NCI-H128 (cell line): ENCODE results near the gene SERHL2.
"Not testable (repeated sequence)": the region's sequence is repeated elsewhere in the genome, so short reads cannot be mapped to it uniquely, and the experiment has no call there.

Experiments used
- DNase-seq: peaks from one replicate; lab custom pipeline; 2025; ENCODE audit not compliant: unreplicated experiment; lab: John Stamatoyannopoulos, UW

The SERHL2 gene

DNA sequence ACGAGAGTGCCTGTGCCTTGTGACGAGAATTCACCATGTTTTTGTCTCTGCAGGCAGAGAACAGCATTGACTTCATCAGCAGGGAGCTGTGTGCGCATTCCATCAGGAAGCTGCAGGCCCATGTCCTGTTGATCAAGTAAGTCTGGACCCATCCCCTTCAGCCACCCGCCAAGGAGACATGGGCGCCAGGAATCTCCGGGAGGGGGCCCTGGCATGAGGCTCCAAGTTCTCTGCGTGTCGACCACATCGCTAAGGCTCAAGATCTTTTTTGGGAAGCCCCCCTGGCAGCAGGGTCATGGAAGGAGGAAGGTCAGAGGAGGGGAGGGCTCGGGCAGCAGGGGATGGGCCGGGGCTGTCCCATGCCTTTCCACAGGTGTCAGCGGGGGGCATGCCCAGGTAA, 17.3 kb downstream of the SERHL2 start:
- DNase-seq: not testable (repeated sequence)

- DNase-seq: not testable (repeated sequence)
Measured at GRCh38 chr22:42574046-42574445, 20.3 kb downstream of the SERHL2 start.

- DNase-seq: not testable (repeated sequence)
Measured at GRCh38 chr22:42574468-42574867, 20.7 kb downstream of the SERHL2 start.

DNA sequence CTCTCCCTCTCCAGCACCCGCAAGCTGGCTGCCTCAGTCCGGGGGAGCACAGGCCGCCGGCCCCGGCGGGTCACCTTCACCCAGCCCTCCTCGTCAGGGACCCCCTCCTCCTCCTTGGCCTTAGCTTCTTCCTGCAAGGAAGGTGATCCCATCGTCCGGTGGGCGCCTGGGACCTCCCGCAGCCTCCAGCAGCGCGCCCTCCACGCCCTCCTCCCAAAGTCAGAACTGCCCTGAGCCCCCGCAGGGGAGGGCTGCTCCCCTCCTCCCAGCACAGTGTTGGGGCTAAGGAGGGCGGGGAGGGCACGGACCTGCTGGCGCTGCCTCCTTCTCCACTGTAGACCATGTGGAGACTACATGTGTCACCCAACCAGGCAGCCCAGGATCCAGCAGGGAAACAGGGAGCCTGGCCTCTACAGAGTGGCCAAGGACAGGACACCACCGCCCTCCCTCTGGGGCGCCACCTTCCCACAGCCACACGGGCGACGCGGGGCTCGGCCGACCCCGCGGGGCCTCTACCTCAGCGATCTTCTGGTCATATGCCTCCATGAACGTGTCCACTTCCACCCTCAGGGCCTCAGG, 22.3 kb downstream of the SERHL2 start:
- not testable (repeated sequence) for DNase-seq

GRCh38 chr22:42577141-42577540, 23.4 kb downstream of the SERHL2 start:
- DNase-seq: not testable (repeated sequence)

GRCh38 chr22:42577623-42578240, 24.0 kb downstream of the SERHL2 start:
- DNase-seq: no peak

- DNase-seq: not testable (repeated sequence)
Measured at GRCh38 chr22:42580040-42580439, 26.3 kb downstream of the SERHL2 start.

DNA sequence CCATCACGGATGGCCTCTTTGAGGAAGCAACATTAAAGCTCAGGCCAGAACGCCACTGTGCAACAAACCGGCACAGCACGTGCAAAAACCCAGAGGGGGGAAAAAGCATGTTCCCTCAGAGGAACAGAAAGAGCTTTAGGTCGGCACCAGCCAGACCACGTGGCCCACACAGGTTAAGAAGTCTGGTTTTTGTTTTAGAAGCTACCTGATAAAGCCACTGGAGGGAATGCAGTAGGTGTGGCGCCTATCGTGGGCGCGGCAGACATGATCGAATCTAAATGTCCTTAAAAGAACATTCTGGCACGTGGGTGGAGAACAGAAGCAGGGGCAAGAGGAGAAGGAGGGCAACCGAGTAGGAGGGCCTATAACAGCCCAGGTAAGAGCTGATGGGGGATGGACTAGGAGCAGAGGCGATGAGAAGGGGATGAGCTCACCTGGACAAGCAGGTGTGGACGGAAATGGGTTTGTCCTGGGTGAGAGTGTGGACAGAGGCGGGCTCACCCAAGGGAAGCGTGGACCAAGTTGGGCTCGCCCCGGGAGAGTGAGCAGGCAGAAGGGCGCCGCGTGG, 27.5 kb downstream of the SERHL2 start:
- DNase-seq: not testable (repeated sequence)

DNA sequence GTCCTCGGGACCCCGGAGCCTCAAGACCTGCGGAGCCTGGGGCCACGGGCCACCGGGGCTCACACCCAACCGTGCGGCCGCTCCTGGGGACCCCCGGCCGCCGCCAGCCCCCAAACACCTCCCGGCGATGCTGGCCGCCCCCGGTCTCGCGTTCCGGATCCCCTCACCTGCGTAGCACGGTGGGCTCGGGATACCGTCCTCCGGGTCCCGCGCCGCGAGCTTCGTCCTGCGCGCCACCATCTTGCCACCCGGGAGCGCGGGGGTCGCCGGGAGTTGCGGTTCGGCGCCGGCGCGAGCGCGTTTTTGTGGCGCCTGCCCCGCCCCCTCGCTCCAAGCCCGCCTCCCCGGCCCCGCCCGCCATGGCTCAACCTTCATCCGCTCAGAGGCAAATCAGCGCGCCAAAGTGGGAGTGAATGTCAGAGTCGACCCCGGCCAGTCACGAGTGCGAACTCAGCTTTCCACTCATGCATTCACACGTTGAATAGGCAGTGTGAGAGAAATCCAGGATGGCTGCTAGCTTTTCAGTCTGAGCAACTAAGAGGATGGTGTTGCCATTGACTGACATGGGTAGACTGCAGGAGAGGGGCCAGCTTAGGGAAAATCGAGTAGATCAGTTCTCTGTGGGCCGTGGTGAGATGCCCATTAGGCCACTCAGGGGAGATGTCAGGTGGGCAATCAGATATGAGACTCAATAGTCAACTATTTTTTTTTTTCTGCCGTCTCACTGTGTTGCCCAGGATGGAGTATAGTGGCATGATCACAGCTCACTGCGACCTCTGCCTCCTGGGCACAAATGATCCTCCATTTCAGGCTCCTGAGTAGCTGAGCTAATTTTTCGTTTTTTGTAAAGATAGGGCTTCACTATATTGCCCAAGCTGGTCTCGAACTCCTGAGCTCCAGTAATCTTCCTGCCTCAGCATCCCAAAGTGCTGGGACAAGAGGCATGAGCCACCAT, 28.3 kb downstream of the SERHL2 start:
- DNase-seq: peak; percentile 16

GRCh38 chr22:42582987-42583386, 29.2 kb downstream of the SERHL2 start:
- DNase-seq: no peak

- DNase-seq: no peak
Measured at GRCh38 chr22:42584364-42584940, 30.7 kb downstream of the SERHL2 start.

DNA sequence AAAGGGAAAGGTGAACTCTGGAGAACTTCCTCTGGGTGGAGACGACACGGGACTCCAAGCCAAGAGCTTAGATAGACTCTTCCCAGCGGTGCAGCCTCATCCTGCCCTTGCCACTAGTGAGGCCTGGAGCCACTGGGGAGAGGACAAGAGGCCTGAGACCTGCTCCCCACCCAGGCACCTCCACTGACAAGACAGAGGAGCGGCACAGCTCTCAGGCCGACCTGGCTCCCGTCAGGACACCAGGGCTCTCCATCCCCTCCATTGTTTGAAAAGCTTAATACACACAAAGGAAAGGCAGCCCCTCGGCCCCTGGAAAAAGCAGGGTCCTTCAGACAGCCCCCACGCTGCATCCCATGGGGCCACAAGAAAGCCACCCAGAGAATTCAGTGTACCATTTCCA, 31.3 kb downstream of the SERHL2 start:
- DNase-seq: no peak

DNA sequence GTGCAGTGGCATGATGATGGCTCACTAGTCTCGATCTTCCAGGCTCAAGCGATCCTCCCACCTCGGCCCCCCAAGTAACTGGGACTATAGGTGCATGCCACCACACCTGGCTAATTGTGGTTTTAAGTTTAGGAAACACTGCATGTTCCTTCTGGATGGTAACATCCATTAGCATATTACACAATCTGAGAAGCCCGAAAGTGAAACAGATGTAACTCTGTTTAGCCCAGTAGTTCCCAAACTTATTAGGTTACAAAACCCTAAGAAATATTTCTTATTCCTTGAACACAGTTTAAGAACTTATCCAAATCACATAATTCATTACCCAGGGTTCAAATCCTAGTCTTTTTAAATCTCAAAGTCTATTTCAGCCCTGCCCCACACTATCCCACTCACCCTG, 32.6 kb downstream of the SERHL2 start:
- DNase-seq: no peak

DNA sequence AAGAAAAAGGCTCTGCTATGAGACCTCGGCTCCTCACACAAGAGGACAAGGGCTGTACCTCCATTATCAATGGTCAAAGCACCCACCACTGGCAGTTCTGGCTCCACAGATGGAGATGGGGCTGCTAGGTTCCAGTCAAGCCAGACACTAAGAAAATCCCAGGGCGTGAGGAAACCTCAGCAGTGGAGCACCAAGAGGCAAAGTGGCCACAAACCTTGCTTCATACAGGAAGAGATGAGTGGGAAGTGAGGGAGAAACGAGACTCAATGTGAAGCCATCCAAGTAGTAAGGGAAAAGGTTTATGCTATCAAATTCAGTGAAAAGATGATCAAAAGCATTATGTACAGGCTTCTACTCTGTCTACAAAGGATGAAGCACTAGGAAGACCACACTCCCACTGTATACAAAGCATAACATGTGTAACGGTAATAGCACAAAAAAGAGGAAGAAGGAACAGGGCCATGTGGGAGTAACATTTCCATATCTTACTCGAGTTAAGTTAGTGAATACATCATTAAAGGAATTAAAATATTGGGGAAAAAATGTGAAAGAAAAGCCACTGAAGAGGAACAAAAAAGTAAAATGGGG, 33.9 kb downstream of the SERHL2 start:
- DNase-seq: no peak

DNA sequence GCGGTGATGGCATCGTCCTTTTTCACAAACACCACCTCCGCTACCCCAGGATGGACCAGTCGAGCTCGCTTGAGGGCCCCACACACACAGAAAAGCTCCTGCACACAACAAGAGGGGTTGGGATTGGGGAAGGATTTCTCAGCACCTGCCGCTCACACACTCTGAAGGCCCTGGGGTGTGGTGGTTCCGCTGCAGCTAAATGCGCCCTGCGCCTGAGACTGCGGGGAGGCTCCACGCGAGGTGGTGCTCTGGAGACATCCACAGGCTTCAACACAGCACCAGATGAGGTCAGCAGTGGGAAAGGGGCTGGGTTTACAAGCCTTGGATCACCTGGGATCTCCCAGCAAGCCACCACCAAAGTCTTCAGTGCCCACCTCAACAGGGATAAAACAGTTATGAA, 38.2 kb downstream of the SERHL2 start:
- no peak for DNase-seq

DNA sequence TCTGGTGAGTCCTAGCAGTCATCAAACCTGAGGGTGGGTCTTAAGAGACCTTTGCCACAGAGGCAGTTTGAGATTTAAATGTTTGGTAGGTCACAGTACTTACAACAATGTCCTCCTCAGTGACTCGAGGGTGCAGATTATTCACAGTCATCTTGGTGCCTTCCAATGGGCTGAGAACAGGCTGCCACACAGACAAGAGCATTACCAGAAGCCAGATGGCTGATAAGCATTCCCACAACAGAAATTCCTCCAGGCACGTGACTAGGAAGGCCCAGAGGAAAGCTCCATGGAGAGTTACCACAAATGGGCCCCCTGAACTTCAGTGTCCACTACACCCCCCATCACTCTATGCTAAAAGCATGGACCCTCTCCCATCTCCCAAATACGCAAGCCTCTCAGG, 41.7 kb downstream of the SERHL2 start:
- DNase-seq: no peak

GRCh38 chr22:42596336-42596735, 42.6 kb downstream of the SERHL2 start:
- no peak for DNase-seq

DNA sequence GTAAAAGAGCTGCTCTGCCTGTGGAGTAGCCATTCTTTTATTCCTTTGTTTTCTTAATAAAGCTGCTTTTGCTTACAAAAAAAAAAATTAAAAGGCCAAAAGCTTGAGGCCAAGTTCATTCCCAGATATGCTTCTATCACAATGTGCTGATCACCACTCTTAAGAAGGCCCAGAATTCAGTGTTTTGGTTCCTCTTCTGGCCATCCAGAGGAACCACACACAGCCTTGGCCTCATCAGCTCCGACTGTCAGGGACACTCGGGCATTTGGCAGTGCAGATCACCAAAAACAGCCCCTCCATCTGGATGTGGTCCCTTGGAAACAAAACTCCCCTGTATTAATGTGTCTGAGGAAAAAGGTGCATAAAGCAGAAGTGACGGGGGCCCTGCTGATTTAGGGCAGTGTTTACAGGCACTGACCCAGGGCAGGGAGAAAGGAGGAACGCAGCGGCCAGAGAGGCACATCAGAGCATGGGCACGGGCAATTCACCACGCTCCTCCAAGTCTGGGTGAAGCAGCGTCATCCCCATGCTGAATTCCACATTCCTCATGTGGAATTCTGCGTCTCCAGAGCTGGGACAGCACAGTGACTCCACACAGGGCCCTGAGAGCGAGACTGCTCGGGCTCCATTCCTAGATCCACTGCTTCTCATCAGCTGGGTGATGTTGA, 43.2 kb downstream of the SERHL2 start:
- DNase-seq: no peak

GRCh38 chr22:42601879-42602465, 48.2 kb downstream of the SERHL2 start:
- no peak for DNase-seq

DNA sequence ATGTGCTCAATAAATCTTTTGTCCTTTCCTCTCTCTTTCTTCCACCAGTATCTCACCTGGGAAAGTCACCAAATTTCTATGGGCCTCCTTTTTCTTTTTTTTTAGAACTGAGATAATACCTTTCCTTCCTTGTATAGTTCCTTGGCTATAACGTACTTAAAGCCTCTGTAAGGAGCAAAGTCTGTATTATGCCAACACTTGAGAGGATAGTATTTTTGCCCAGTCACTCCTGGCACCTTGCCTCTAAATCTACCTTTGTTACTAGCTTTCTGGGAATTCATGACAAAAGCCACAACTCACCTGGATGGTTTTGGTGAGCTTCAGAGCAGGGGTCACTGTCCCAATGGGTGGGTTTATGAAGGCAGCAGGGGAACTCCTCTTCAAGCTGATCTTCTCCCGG, 48.7 kb downstream of the SERHL2 start:
- no peak for DNase-seq
